Ovary (tissue), 3 donors: ENCODE measurements around the gene DMRTA2.

Source experiments
- EP300 ChIP-seq: sonication (generic); formaldehyde crosslinking; IDR thresholded peaks from one replicate; pipeline ENCODE4 v1.6.1; 2017; ENCODE audit warnings: antibody characterized with exemption
- POLR2A ChIP-seq: fragments of 450-650 bp; IDR thresholded peaks from one replicate; pipeline ENCODE4 v1.6.1; 2017; ENCODE audit warnings: antibody characterized with exemption, mild to moderate bottlenecking, moderate library complexity
- TF ChIP-seq, protein P1 (sequence below), 3 donors: fragments of 450-650 bp in 2 of 3; fragments of 200-600 bp in 1 of 3; IDR thresholded peaks; one replicate each; pipeline versions ENCODE4 v1.5.1 to v1.8.0; 2016 to 2022; ENCODE audit warnings: antibody characterized with exemption in 3 of 3, mild to moderate bottlenecking in 1 of 3
- donor health status: DM: no; HTN: no; CAD: no.

DNA sequence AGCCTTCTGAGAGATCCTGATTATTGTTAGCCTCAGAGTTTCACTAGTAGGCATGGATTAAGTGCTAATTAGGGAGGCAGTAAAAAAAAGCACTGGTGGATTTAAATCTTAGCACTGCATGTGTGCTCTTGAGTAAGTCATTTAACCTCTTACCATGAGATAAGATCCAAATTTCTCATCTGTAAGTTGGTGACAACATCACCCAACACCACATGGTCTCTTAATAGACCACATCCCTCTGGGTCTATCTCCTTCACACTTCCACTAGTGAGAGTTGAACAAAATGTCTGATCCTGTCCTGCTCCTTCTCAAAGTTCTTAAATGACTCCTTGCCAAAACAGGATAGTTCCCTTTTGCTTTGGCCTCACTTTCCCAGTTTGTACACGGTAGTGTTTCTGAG, 29.5 kb upstream of the DMRTA2 start:
- TF ChIP-seq, protein P1, sequence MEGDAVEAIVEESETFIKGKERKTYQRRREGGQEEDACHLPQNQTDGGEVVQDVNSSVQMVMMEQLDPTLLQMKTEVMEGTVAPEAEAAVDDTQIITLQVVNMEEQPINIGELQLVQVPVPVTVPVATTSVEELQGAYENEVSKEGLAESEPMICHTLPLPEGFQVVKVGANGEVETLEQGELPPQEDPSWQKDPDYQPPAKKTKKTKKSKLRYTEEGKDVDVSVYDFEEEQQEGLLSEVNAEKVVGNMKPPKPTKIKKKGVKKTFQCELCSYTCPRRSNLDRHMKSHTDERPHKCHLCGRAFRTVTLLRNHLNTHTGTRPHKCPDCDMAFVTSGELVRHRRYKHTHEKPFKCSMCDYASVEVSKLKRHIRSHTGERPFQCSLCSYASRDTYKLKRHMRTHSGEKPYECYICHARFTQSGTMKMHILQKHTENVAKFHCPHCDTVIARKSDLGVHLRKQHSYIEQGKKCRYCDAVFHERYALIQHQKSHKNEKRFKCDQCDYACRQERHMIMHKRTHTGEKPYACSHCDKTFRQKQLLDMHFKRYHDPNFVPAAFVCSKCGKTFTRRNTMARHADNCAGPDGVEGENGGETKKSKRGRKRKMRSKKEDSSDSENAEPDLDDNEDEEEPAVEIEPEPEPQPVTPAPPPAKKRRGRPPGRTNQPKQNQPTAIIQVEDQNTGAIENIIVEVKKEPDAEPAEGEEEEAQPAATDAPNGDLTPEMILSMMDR (IDR thresholded peaks at IDR 0.05): no peak
- TF ChIP-seq EP300: no peak
- TF ChIP-seq POLR2A: no peak
